HEK293T (cell line): Measurements from ENCODE around the gene ATG7.

ENCODE experiments used
- ARNT ChIP-seq: fragments of 450-650 bp; IDR thresholded peaks from 2 replicates; pipeline ENCODE4 v1.6.1; 2017; ENCODE audit warnings: mild to moderate bottlenecking
- BHLHE40 ChIP-seq: fragments of 450-650 bp; IDR thresholded peaks from 2 replicates; pipeline ENCODE4 v1.6.1; 2016; ENCODE audit warnings: mild to moderate bottlenecking, moderate library complexity, borderline replicate concordance
- CTBP1 ChIP-seq: fragments of 450-650 bp; IDR thresholded peaks from 2 replicates; pipeline ENCODE4 v1.6.1; 2016; ENCODE audit warnings: borderline replicate concordance
- ELF4 ChIP-seq: fragments of 450-650 bp; IDR thresholded peaks from 2 replicates; pipeline ENCODE4 v1.6.1; 2017; ENCODE audit warnings: antibody characterized with exemption
- FOXK2 ChIP-seq: fragments of 450-650 bp; IDR thresholded peaks from 2 replicates; pipeline ENCODE4 v1.6.1; 2016; ENCODE audit warnings: mild to moderate bottlenecking
- FOXM1 ChIP-seq: fragments of 450-650 bp; IDR thresholded peaks from 2 replicates; pipeline ENCODE4 v1.6.1; 2017; ENCODE audit warnings: mild to moderate bottlenecking, borderline replicate concordance
- HDGF ChIP-seq: fragments of 450-650 bp; IDR thresholded peaks from 2 replicates; pipeline ENCODE4 v1.6.1; 2017; ENCODE audit warnings: antibody characterized with exemption, borderline replicate concordance
- LEF1 ChIP-seq: fragments of 450-650 bp; IDR thresholded peaks from 2 replicates; pipeline ENCODE4 v1.6.1; 2017; ENCODE audit warnings: mild to moderate bottlenecking, borderline replicate concordance
- SP1 ChIP-seq: fragments of 450-650 bp; IDR thresholded peaks from 2 replicates; pipeline ENCODE4 v1.6.1; 2017
- SUZ12 ChIP-seq: fragments of 450-650 bp; IDR thresholded peaks from 2 replicates; pipeline ENCODE4 v1.6.1; 2016; ENCODE audit warnings: mild to moderate bottlenecking
- ZNF384 ChIP-seq: fragments of 450-650 bp; IDR thresholded peaks from 2 replicates; pipeline ENCODE4 v1.6.1; 2016
- TF ChIP-seq, protein P1 (sequence below): fragments of 450-650 bp; IDR thresholded peaks from 2 replicates; pipeline ENCODE4 v1.6.1; 2016

DNA sequence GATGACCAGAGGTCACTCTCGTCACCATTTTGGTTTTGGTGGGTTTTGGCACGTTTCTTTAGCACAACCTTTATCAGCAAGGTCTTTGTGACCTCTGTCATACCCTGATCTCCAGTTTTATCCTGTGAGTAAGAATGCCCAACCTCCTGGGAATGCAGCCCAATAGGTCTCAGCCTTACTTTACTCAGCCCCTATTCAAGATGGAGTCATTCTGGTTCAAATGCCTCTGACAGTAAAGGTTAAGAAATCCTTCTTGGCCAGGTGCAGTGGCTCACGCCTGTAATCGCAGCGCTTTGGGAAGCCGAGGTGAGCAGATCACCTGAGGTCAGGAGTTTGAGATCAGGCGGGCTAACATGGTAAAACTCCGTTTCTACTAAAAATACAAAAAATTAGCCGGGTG, 3.2 kb upstream of the ATG7 start:
- TF ChIP-seq FOXK2 (no peak), ELF4 (no peak), ARNT (no peak), BHLHE40 (no peak), SP1 (no peak), ZNF384 (no peak), FOXM1 (no peak), SUZ12 (no peak), LEF1 (no peak), HDGF (no peak), CTBP1 (no peak)
- TF ChIP-seq, protein P1, sequence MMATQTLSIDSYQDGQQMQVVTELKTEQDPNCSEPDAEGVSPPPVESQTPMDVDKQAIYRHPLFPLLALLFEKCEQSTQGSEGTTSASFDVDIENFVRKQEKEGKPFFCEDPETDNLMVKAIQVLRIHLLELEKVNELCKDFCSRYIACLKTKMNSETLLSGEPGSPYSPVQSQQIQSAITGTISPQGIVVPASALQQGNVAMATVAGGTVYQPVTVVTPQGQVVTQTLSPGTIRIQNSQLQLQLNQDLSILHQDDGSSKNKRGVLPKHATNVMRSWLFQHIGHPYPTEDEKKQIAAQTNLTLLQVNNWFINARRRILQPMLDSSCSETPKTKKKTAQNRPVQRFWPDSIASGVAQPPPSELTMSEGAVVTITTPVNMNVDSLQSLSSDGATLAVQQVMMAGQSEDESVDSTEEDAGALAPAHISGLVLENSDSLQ: no peak
